Smooth muscle cell (in vitro differentiated cells): ENCODE data around the gene M1AP. TPM values are rescaled to one million over a fixed set of nuclear protein-coding genes. Genes with fewer than 3 reads are reported as not detected.

Experiments
- DNase-seq: peaks from one replicate; lab custom pipeline; 2025; ENCODE audit not compliant: unreplicated experiment; lab: John Stamatoyannopoulos, UW
- H2AFZ ChIP-seq: fragments of 200-600 bp; sonication (generic); 2 replicates; pipeline ENCODE4 v1.6.0; 2016; ENCODE audit warnings: antibody characterized with exemption, low read depth, mild to moderate bottlenecking
- H3F3A ChIP-seq: fragments of 200-600 bp; sonication (generic); 2 replicates; pipeline ENCODE4 v1.6.0; 2017; ENCODE audit warnings: antibody characterized with exemption, low read depth
- H3K27ac ChIP-seq: fragments of 200-600 bp; sonication (generic); 2 replicates; pipeline ENCODE4 v1.5.1; 2016; ENCODE audit warnings: low read depth, mild to moderate bottlenecking
- H3K27me3 ChIP-seq: fragments of 200-600 bp; sonication (generic); 2 replicates; pipeline ENCODE4 v1.6.1; 2016; ENCODE audit warnings: low read depth, mild to moderate bottlenecking
- H3K36me3 ChIP-seq: fragments of 200-600 bp; sonication (generic); 2 replicates; pipeline ENCODE4 v1.5.1; 2016; ENCODE audit warnings: low read depth
- H3K4me1 ChIP-seq: fragments of 200-600 bp; sonication (generic); 2 replicates; pipeline ENCODE4 v1.5.1; 2016; ENCODE audit warnings: low read depth
- H3K4me2 ChIP-seq: fragments of 200-600 bp; sonication (generic); 2 replicates; pipeline ENCODE4 v1.6.0; 2016; ENCODE audit warnings: mild to moderate bottlenecking
- H3K4me3 ChIP-seq: fragments of 200-600 bp; sonication (generic); 2 replicates; pipeline ENCODE4 v1.5.1; 2016; ENCODE audit warnings: mild to moderate bottlenecking
- H3K79me2 ChIP-seq: fragments of 200-600 bp; sonication (generic); 2 replicates; pipeline ENCODE4 v1.6.0; 2016; ENCODE audit warnings: low read depth, mild to moderate bottlenecking
- H3K9ac ChIP-seq: fragments of 200-600 bp; sonication (generic); 2 replicates; pipeline ENCODE4 v1.6.0; 2016; ENCODE audit warnings: low read depth
- H3K9me3 ChIP-seq: fragments of 200-600 bp; sonication (generic); replicated peaks from 2 replicates; pipeline ENCODE4 v1.5.1; 2016; ENCODE audit warnings: low read depth
- H4K20me1 ChIP-seq: fragments of 200-600 bp; sonication (generic); 2 replicates; pipeline ENCODE4 v1.6.0; 2016; ENCODE audit warnings: low read depth
- CTCF ChIP-seq: fragments of 200-600 bp; sonication (generic); IDR thresholded peaks from 2 replicates; pipeline ENCODE4 v1.5.1; 2017; ENCODE audit warnings: borderline replicate concordance, mild to moderate bottlenecking, antibody characterized with exemption; ENCODE audit not compliant: insufficient read depth, poor library complexity, severe bottlenecking
- WGBS: methylation state at CpG from one replicate; pipeline ENCODE4 v1.1.7; 2016; ENCODE audit warnings: low lambda C conversion rate; 5-methylcytosine and 5-hydroxymethylcytosine counted together
- polyA plus RNA-seq: library from polyadenylated mRNA; unstranded; fragments of >200 nt; fragmentation: Nextera tagmentation; extraction: Ambion mirVana; gene quantifications from 2 replicates; pipeline ENCODE4 v1.2.1, GENCODE V29; 2016
- total RNA-seq: library from RNA; depleted of rRNA; stranded (reverse); fragments of >200 nt; gene quantifications from 2 replicates; pipeline ENCODE4 v1.2.3, GENCODE V29; 2014

M1AP gene
- total and polyA plus RNA-seq, 2 experiments from 2014 or later = 1.0 to 1.2 TPM

- WGBS = 89% methylated on average over 3 of the region's 3 CpGs
- Histone ChIP-seq H3K27me3 (peaks cover 49% of the 10 kb centered on the region), H3K4me3 (no peak overlapping the region), H2AFZ (no peak overlapping the region), H3F3A (no peaks in the 10 kb centered on the region), H4K20me1 (peaks cover 3% of the 10 kb centered on the region), H3K36me3 (no peaks in the 10 kb centered on the region), H3K4me2 (no peak overlapping the region), H3K27ac (no peak overlapping the region), H3K9me3 (no peaks in the 10 kb centered on the region), H3K9ac (no peak overlapping the region), H3K79me2 (no peaks in the 10 kb centered on the region), H3K4me1 (no peaks in the 10 kb centered on the region)
- no peak for DNase-seq
- no peak for TF ChIP-seq CTCF
Measured at GRCh38 chr2:74522516-74522915, 125.6 kb downstream of the M1AP start.

- Histone ChIP-seq H3K9me3 (no peaks in the 10 kb centered on the region), H3K79me2 (no peaks in the 10 kb centered on the region), H3K4me2 (peak overlapping the region; percentile 84), H3F3A (no peaks in the 10 kb centered on the region), H3K4me1 (peaks cover 17% of the 10 kb centered on the region), H3K36me3 (no peaks in the 10 kb centered on the region), H3K27me3 (peaks cover 100% of the 10 kb centered on the region), H4K20me1 (no peaks in the 10 kb centered on the region), H3K27ac (no peak overlapping the region), H3K4me3 (no peak overlapping the region), H3K9ac (no peak overlapping the region), H2AFZ (no peak overlapping the region)
- no peak for TF ChIP-seq CTCF
- WGBS = 83% methylated on average over 13 of the region's 13 CpGs
- no peak for DNase-seq
Measured at GRCh38 chr2:74516650-74517049, 131.5 kb downstream of the M1AP start.

- Histone ChIP-seq H4K20me1 (no peaks in the 10 kb centered on the region), H2AFZ (no peak overlapping the region), H3K27me3 (peaks cover 100% of the 10 kb centered on the region), H3F3A (no peaks in the 10 kb centered on the region), H3K9me3 (no peaks in the 10 kb centered on the region), H3K4me3 (peak overlapping the region; percentile 26), H3K36me3 (no peaks in the 10 kb centered on the region), H3K27ac (no peak overlapping the region), H3K4me2 (peak overlapping the region; percentile 84), H3K79me2 (no peaks in the 10 kb centered on the region), H3K9ac (no peak overlapping the region), H3K4me1 (peaks cover 17% of the 10 kb centered on the region)
- DNase-seq = no peak
- TF ChIP-seq CTCF = no peak
- WGBS = 10% methylated on average over 65 of the region's 72 CpGs
Measured at GRCh38 chr2:74515981-74516633, 132.0 kb downstream of the M1AP start.
